HG03060 (cell line): Measurements from ENCODE around the gene EVX2.

Experiments used
- ATAC-seq: cut with Tn5 transposase; IDR thresholded peaks from one replicate; pipeline ENCODE4 v1.9.1; 2021; ENCODE audit warnings: low read depth, moderate number of reproducible peaks; ENCODE audit not compliant: unreplicated experiment

The EVX2 gene

DNA sequence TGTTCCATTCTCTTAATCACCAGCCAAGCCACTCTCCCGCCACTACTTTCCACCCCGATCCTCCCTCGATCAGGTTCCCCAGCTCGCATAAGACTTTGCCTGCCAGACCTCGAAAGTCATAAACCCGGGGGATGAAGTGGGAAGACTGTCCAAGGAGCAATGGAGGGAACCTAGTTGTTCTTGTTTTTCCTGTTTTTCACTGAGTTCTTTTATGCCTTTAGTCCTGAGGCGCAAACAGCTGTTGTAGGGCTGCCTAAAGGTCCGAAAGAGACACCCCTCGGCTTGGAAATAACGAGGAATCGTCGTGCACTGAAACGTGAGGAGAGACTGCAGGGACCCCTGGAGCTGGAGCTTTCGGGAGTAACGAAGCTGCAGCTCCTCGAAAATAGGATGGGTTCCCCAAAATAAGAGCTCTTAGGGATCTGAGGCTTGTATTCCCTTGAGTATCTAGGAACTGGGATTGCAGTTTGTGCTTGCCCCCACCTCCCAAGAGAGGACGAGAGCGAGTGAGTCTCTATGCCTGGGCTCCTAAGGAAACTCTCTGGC lies 14.1 kb upstream of the EVX2 start:
- no peak for ATAC-seq

DNA sequence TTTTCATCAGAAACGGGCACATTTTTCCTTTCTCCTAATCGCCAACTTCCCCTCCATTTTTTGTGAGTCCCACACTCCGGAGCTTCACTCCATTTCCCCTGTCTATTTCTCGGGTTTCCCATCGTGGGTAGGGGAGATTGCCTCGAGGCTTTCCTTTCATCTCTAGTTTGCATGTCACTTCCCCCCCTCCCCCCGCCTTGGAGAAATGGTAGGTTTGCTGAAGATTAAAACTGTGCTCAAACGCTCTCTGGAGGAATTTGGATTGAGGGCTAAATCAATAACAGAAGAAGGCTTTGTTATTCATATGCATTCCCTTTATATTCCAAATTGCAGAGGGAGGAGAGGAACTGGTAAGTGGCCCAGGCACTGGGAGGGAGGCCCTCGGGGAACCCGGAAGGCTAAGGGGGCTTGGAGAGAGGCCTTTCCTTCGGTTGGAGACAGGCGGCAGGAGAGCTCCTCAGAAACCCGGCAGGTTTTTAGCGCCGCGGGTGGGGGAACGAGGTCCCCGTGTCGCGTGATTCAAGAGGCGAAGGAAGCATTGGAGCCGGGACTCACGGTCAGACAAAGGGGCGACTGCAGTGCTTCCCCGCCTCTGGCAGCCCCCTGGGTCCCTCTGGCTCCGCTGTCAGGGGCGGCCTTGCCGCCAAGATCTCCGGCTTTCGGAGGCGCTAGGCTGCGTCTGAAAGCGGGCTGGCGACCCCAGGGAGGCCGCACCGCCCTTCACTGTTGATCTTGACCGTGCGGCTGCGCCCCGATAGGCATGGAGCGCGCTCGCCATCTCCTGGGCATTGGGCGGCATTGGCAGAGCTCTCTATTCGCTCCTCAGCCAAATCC lies 13.4 kb upstream of the EVX2 start:
- no peak for ATAC-seq

DNA sequence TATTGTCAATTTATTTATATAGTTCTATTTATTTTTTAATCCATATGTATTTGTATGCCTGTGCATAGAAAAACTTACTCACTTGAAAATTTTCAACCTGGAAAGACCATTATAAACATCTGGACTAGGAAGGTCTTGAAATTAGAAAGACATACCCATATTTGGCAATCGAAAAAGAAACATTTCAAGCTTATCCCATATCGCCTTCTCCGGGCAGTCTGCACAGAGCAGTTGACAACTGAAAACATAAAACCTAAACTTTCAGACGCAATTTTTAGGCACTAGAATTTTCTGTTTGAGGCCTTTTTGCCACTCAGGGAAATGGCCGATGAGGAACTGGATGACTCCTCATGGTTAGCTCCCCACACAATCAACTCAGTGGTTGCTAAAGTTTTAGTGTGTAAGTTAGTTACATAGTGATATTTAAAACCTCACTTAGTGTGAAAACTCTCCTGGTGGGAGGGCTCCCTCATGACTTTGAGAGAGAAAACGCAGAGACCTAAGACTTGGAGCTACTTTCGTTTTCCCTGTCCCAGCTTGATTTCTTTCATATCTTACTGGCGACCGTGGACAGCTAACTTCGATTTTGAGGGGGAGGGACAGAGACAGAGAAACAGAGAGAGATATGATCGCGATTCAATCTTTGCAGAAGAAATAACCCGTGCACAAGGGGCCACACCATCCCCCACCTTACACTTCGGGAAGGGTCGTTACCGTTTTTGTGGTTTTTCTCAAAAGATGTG lies 12.7 kb upstream of the EVX2 start:
- ATAC-seq: no peak

DNA sequence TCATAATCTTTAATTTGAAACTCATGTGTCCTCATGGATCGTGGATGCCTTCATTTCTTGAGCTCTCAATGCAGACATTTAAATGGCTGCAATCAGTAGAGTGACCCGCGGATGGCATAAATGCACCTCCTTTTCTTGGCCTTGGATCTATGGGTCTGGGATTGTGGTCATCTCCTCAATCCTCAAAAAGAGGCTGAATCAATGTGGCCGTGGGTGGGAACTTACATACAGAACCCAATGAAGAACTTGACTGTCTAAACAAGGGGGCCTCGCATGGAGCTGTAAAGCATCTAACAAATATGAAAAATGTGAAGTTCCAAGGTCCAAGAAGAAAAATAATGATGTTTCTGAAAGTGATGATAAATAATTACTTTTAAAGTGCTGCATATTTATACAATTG lies 11.7 kb upstream of the EVX2 start:
- ATAC-seq: no peak

DNA sequence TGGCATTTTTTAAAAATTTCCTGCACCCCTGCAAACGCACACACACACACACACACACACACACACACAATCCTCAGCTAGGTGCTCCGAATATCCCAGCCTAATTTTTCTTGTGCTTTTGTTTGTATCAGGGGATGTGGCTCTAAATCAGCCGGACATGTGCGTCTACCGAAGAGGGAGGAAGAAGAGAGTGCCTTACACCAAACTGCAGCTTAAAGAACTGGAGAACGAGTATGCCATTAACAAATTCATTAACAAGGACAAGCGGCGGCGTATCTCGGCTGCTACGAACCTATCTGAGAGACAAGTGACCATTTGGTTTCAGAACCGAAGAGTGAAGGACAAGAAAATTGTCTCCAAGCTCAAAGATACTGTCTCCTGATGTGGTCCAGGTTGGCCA lies 10.6 kb upstream of the EVX2 start:
- ATAC-seq: no peak

DNA sequence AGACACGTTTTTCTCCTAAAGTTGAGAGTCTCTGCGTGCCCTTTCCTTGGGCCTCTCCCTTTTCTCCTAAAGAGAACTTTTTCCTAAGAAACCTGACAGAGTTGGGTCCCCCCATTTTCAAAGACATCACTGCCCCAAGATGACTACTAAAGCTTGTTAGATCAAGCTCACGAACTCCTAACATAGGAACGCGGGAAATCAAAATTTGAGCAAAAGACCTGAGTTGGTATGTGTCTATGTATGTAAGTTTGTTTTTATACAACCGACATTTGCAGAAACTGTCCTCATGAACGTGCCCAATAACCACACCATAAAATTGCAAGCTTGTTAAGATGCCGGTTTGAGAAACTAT lies 10.1 kb upstream of the EVX2 start:
- no peak for ATAC-seq

DNA sequence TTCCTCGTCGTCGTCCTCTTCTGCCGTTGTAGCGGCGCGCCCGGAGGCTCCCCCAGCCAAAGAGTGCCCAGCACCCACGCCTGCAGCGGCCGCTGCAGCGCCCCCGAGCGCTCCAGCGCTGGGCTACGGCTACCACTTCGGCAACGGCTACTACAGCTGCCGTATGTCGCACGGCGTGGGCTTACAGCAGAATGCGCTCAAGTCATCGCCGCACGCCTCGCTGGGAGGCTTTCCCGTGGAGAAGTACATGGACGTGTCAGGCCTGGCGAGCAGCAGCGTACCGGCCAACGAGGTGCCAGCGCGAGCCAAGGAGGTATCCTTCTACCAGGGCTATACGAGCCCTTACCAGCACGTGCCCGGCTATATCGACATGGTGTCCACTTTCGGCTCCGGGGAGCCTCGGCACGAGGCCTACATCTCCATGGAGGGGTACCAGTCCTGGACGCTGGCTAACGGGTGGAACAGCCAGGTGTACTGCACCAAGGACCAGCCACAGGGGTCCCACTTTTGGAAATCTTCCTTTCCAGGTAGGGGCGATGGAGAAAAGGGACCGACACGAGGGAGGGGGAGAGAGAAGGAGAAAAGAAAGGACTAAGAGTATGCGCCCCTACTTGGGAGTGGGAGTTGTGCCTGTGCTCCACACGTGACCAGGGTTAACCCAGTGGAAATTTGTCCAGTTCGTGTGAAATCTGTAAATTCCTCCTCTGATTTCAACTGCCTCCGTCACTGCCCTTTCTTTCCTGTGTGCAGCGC lies 9.6 kb upstream of the EVX2 start:
- no peak for ATAC-seq

DNA sequence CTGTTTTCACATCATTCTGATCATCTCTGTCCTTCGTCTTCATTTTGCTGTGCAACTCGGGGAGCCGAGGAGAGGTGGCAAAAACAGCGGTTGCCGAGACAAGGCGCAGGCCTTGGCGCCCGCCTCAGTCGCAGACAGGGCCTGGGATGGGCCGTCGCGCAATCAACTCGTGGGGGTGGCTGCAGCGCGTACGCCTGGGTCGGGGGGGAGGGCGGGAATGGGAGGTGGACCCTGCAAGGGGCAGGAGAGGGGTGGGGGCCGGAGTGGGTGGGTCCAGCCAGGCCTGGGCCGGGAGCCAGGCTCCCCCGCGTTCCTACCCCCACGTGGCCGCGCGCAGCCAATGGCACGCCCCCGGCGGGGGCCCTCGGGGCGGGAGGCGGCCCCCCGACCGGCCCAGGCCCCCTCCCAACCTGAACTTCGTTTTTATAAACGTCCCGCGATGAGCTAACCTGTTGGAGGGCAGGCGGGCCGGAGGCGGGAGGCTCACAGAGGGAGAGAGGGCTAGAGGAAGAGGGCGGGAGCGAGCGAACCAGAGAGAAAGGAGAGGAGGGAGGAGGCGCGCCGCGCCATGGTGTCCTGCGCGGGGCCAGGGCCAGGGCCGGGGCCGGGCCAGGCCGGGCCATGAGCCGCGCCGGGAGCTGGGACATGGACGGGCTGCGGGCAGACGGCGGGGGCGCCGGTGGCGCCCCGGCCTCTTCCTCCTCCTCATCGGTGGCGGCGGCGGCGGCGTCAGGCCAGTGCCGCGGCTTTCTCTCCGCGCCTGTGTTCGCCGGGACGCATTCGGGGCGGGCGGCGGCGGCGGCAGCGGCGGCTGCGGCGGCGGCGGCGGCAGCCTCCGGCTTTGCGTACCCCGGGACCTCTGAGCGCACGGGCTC lies 8.7 kb upstream of the EVX2 start, which contains the start of gene HOXD13:
Gene HOXD13, plus strand, starts transcription at position 452 of the 875 bp plus-strand sequence. Its CDS starts 170 bp downstream, at position 622.
- ATAC-seq: no peak

DNA sequence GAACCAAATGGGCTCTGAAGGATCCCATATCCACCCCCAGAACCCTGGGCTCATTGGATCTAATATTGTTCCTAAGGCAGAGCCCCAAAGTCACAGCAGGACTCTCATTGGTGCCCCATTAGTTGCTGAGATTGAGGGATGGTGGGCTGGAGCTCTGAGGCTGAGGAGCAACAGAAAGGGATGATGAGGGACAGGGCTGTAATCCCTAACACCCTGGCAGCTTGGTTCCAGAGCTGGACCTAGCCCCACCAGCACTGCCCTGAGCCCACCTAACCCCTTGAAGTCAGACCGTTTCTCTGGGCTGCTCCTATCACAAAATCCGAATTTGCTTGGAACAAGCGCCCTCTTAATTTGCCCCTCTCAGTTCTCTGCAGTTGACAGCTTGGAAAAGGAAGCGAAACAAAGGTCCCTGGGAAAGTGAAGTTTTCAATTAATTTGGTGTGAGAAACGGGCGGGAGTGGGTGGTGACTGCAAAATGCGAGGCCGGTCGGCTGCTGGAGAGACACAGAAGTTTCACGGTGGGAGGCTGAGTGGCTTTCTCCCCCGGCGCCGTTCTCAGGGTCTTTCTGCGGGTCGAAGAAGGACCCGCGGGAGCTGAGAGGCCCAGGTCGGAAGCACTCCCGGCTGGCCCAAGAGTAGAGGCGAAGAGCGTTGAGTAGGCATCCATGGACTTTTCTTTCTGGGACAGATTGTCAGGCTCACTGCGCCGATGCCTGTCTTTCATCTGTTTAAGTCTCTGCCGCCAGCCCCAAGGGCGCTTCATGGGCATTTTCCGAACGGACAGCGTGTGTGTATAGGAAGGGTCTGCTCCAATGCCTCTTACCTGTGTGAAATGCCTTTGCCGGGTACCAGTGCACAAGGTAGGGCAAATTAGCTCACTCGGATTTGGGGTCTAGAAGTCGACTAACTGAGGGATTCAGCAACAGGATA lies 7.8 kb upstream of the EVX2 start:
- ATAC-seq: no peak

DNA sequence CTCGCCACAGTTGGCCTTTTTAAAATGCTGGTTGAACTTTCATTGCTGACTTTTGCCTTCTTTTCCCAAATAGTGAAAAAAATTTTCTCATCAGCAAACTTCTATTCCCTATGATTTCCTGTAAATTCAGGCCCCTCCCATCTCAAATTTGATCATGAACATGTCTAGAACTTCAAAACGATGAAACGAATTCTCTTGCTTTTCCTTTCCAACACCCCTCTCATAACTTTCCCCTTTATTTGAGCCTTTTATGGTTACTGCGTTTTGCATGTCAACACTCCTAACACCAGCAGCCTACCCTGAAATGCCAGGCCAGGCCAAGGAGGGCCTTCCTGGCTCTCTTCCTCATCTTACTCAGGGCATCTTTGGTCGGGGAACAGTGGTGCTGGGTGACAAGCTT lies 7.1 kb upstream of the EVX2 start:
- ATAC-seq: no peak

DNA sequence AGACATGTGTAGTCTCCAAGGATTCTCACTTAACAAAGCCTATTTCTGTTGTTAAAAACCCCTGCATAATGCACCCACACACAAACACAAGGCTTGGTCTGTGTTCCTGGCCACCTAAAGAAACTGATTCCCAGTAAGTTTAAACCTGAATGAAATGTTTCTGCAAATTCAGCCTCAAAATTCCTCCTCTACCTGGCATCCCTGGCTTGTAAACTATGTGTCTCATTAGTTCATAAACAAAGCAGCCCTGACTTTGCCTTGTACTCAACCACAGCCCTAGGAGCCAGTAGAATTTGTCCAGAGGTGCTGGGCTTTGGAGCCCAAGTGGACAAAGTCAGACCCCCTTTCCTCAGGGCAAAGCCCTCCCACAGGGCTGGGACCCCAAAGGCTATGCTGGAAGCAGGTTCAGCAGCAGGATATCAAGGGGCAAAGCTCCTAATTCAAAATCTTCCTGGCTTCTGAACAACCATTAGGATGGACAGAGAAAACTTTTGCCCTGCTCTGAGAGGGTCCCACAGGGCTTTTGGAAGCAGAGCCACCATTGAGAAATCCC lies 6.2 kb upstream of the EVX2 start:
- no peak for ATAC-seq

DNA sequence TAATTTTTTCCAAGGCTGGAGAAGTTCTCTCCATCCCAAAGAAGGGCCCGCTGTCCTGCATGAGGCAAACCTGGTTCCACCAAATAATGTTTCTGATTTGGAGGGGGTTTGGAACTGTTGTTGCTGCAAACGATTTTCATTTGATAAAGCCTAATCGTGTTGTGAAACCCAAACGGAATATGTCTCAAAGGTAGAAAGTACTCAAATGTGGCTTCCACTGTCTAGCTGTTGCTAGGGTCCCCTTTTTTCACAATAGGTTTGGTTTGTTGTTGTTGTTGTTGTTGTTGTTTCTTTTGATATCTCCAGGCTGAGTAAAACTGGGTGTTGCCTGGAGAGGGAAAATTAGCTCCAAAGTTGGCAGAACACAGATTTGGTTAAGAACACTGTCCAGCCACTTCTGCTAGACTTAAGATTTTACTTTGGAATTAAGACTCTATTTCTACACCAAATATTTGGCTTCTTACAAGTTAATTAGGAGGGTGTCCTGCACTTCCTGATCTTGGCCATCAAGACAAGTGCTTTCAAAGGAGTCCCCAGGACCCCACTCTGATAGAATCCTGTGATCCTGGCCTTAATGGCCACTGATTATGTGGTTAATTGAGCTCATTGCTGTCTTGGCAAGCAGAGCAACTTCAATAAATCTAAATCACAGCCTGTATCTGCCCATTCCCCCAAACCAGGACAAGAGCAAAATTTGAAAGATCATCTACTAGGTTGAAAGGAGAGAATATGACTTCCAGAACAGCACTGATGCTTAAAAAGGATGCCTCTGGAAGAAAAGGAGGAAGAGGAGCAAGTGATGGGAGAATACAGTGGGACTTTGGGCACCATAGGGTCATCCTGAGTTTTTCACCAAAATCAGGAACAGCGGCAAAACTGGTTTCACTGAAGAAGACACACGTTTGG lies 5.4 kb upstream of the EVX2 start:
- ATAC-seq: no peak

DNA sequence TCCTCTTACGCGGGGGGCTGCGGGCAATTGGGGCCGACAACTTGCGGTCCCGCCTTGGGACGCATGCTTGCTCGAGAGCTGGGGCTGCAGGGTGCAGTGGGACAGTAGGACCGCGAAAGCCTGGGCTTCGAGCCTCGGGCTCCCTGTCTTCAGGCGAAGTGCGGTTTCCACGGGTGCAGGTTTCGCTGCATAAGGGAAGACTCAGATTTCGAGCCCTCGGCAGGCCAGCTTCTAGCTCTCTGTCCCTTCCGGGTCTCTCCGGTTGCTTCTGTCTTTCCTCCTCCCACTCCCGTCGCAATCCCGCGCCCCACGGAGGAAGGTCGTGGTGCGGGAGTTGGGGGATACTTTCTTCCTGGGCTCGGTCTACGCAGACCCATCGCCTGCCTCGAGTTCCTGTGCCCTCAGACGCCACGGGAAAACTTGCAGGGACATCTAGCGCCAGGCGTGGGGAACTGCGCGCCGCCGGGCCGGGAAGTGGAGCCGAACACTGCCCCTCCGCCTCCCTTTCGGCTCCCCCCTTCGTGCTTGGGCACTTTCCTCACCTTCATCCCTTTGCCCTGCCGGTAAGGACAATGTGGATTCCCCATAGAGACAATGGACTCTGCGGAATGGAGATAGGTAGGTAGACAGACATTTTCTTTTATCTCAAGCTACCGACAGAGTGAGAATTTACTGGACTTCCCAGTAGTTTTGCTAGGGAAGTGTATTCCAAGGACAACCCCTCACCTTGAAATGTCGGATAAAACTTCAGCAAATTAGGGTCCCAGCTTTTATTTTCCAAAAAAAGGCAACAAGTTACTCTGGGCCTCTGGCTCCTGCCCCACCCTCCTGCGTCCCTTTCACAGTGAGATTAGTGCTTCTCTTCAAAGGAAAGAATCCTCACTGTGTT lies 4.5 kb upstream of the EVX2 start:
- ATAC-seq: no peak

DNA sequence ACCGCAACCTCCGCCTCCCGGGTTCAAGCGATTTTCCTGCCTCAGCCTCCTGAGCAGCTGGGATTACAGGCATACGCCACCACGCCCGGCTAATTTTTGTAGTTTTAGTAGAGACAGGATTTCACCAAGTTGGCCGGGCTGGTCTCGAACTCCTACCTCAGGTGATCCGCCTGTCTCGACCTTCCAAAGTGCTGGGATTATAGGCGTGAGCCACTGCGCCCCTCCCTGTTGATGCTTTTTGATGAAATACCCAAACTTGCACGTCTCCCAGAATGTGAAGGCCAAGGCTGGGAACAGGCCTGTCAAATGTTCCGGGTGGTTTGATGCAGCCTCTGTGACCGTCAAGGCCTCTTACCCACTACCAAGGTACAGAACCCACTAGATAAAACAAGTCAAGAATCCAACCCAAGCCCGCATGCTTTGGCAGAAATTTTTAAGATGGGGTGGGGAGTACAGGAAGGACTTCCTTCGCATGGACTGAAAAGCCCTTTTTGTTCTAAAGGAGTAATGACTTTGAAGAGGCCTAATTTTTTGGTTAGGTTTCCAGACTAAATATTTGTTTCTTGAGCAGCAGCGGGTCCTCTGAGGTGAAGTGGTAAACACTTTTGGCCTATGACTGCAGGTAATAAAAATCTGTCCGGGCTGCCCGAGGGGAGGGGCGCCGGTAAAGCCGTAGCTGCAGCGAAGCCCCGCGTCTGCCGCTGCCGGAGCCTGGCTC lies 3.7 kb upstream of the EVX2 start:
- ATAC-seq: no peak

DNA sequence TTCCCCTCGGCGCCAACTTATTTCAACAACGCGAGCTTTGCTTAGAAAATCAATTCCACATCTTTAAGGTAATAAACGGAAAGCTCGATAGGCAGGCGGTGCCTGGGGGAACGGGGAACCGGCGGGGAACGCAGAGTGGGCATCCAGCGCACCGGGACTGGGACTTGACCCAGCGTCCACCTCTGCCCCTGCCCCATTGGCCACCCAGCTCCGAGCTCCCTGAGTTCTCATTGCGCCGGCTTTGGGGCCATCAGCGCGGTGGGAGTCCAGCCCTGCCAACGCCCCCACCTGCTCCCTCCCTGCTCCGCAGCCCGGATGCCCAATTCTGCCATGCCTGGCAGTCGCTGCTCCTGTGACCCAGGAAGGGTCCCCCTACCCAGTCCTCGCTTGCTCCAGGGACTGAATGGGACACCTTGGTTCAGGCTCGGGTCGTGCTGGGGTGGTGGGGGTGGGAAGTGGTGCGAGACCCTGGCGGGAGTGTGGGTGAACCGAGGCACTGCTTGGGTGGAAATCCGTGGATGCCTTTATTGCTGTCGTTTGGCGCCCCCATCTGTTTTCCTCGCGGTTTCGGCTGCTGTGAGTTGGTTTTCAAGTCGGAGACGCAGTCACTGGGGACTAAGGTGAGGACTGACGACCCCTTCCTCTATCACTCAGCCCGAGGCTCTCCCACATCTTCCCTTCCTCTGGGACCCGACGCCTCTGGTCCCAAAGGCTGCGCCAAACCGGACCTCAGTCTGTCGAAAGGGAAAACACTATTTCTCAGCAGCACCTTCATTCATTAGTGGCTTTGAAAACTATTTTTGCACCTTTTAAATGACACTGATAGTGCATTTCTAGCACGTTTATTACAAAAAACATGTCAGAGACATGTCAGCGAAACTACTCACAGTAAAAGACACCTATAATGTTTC lies 2.4 kb upstream of the EVX2 start:
- ATAC-seq: no peak
